Spleen (tissue), 7 donors: Measurements from ENCODE around the gene TMEM236.

Experiments
- POLR2A ChIP-seq, 3 donors: fragments of 450-650 bp; IDR thresholded peaks; one replicate each; pipeline ENCODE4 v1.5.1; 2017; ENCODE audit warnings: antibody characterized with exemption in 3 of 3, mild to moderate bottlenecking in 1 of 3
- POLR2AphosphoS5 ChIP-seq, 3 donors: sonication (generic); formaldehyde crosslinking; IDR thresholded peaks; one replicate each; pipeline ENCODE4 v1.5.1; 2017; ENCODE audit warnings: antibody characterized with exemption in 3 of 3
- TF ChIP-seq, protein P1 (sequence below), 11 experiments: fragments of 200-600 bp in 7 of 11; fragments of 450-650 bp in 4 of 11; sonication (generic) in 4 of 11; IDR thresholded peaks in 8 of 11; conservative IDR thresholded peaks in 3 of 11; 1 replicate in 7 of 11; 2 replicates in 4 of 11; pipeline versions ENCODE4 v1.4.0 to v1.8.0; 2016 to 2021; ENCODE audit warnings: antibody characterized with exemption in 11 of 11, inconsistent platforms in 4 of 11, mild to moderate bottlenecking in 1 of 11
- donor health status: DM: no; HTN: no; CAD: no; lungs with moderate emphysema.
- donor health status: DM: no; HTN: no; CAD: no.
- donor health status: DM: no; HTN: no; CAD: no.

DNA sequence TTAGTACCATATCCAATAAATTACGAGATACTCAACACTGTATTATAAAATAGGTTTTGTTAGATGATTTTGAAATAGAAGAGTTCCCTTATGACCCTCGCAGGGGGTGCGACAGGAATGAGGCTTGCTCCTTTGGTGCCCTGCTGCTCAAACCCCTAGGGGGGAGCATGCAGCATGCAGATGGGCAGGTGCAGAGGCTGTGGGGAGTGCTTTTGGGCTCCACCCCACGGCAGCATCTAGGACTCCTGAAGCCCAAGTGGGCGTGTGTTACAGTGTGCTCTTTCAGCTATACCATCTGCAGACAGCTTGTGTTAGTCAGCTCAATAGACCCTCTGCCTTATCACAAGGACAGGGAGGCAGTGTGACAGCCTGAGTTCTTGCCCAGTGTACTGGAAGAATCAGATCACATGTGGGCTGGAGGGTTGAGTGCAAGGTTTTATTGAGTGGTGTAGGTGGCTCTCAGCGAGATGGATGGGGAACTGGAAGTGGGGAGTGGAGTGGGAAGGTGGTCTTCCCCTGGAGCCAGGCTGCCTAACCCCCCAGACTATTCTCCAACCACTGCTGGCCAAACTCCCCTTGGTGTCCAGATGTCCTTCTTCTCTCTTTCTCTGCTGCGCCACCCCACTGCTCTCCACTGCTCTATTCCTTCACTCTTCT lies 54.0 kb downstream of the TMEM236 start:
- TF ChIP-seq, protein P1, sequence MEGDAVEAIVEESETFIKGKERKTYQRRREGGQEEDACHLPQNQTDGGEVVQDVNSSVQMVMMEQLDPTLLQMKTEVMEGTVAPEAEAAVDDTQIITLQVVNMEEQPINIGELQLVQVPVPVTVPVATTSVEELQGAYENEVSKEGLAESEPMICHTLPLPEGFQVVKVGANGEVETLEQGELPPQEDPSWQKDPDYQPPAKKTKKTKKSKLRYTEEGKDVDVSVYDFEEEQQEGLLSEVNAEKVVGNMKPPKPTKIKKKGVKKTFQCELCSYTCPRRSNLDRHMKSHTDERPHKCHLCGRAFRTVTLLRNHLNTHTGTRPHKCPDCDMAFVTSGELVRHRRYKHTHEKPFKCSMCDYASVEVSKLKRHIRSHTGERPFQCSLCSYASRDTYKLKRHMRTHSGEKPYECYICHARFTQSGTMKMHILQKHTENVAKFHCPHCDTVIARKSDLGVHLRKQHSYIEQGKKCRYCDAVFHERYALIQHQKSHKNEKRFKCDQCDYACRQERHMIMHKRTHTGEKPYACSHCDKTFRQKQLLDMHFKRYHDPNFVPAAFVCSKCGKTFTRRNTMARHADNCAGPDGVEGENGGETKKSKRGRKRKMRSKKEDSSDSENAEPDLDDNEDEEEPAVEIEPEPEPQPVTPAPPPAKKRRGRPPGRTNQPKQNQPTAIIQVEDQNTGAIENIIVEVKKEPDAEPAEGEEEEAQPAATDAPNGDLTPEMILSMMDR (IDR thresholded peaks at IDR 0.05 in 8 of 11, conservative IDR thresholded peaks at IDR 0.05 in 3 of 11), result peak in 2 of 11 experiments; percentile 13 to 36
- TF ChIP-seq POLR2AphosphoS5 (IDR thresholded peaks at IDR 0.05), result no peak
- no peak for TF ChIP-seq POLR2A (IDR thresholded peaks at IDR 0.05)
